Anterior cingulate cortex (tissue), 58 donors: ENCODE data around the gene DNMT3B.
A peak's percentile ranks its signal among the peaks of the same experiment; 100 is the strongest.
"Not testable (repeated sequence)": the region's sequence is repeated elsewhere in the genome, so short reads cannot be mapped to it uniquely, and the experiment has no call there.

Source experiments
- DNase-seq, 58 donors: peaks; one replicate each; lab custom pipeline; 2025; lab: John Stamatoyannopoulos, UW

Gene DNMT3B

GRCh38 chr20:32761831-32762753, at the start of gene DNMT3B:
TSS of gene DNMT3B (plus strand) at chr20:32762385. CDS start at chr20:32780324, 17,939 bp downstream.
- peak in 52 of 58 donors; percentile 16 to 78 (median 66) for DNase-seq

DNA sequence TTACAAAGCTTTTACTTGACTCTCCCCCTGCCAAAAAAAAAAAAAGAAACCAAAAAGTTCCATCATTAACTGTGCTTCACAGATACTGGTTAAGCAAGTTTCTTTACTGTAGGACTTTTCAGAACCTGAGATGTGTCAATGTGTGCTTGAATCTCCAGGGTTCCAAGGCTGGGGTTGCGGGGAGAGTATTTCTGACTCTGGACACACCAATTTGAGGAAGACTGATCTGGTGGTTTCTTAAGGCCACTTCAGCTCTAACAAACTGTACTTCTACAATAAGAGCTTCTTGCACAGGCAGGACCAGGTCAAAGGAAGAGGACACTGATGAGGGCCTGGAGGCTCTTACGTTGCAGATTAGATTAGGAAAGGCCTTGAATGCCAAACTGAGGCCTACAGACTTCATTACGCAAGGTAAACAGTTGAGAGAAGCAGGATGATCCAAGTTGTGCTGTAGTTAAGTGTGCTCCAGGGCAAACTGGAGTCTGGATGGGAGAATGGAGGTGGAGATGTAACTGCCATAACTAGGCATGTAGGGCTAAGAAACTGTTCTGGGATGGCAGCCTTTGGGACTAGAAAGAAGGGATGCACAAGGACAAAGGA, 43.3 kb upstream of the DNMT3B start:
- no peak for DNase-seq

DNA sequence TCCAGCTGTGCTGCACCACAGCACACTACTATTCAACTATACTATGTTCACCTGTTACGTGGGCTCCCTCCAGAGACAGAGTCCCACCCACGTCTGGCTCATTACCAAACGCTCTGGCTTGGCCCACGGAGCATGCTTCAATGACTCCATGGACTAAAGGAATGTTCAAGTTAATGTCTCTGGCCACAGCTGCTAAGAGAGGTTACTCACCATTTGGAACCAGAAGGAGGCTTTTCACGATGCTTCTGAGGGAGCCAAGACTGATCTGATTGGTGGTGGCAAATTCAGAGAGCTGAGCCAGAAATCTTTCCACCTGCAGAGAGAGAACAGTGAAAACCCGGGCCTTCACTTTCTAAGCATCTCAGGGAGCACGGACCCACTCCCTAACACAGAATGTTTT, 34.5 kb upstream of the DNMT3B start:
- DNase-seq = peak in 7 of 58 donors; percentile 2 to 30 (median 11)

DNA sequence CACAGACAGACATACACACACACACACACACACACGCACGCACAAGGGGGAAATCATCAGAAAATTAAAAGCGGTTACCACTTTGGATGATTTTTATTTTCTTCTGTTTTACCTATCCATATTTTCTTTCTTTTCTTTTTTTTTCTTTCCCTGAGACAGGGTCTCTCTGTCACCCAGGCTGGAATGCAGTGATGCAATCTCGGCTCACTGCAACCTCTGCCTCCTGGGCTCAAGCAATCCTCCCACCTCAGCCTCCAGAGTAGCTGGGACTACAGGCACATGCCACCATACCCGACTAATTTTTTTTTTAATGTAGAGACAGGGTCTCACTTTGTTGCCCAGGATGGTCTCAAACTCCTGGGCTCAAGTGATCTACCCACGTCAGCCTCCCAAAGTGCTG, 33.8 kb upstream of the DNMT3B start:
- not testable (repeated sequence) for DNase-seq

DNA sequence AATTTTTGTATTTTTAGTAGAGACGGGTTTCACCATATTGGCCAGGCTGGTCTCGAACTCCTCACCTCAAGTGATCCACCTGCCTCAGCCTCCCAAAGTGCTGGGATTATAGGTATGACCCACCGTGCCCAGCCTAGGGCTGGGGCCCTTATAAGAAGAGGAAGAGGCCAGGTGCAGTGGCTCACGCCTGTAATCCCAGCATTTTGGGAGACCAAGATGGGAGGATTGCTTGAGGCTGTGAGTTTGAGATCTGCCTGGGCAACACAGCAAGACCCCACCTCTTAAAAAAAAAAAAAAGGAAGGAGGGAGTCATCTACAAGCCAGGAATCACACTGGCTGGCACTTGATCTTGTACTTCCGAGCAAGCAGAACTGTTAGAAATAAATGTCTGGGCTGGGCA, 32.9 kb upstream of the DNMT3B start:
- DNase-seq = not testable (repeated sequence)

- no peak for DNase-seq
Observed at GRCh38 chr20:32731882-32732266, 30.3 kb upstream of the DNMT3B start.

DNA sequence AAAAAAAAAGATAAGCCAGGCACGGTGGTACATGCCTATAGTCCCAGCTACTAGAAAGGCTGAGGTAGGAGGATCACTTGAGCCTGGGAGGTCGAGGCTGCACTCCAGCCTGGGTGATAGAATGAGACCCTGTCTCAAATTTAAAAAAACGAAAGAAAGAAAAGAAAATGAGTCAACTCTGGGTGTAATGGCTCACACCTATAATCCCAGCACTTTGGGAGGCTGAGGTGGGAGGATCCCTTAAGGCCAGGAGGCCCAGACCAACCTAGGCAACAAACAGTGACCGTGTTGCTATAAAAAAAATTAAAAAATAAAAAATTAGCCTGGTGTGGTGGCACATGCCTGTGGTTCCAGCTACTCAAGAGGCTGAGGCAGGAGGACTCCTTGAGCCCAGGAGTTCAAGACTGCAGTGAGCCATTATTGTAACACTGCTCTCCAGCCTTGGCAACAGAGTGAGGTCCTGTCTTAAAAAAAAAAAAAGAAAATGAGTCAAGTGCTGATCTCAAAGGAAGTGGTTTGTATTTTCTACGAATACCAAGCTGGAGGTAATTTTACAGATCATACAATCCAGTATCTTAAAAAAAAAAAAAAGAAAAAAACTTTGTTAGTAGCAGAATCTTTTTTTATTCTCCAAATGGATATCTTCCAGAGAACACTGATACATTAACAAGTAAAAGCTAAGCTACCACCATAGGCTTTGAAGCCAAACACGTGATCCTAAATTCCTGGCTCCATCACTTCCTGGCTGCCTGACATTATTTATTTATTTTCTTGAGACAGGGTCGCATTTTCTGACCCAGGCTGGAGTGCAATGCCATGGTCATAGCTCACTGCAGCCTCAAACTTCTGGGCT, 24.6 kb upstream of the DNMT3B start:
- DNase-seq = no peak

DNA sequence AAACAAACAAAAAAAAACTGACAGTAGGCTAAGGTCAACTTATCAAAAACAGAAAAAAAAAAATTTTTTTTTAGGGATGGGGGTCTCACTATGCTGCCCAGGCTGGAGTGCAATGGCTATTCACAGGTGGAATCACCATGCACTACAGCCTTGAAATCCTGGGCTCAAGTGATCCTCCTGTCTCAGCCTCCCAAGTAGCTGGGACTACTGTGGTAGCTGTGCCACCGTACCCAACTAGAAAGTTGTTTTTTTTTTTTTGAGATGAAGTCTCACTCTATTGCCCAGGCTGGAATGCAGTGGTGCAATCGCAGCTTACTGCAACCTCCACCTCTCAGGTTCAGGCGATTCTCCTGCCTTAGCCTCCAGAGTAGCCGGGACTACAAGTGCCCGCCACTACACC, 21.0 kb upstream of the DNMT3B start:
- DNase-seq = no peak

GRCh38 chr20:32742322-32743236, 19.6 kb upstream of the DNMT3B start:
- DNase-seq = peak in 11 of 58 donors; percentile 3 to 47 (median 11)

- DNase-seq = peak in 47 of 58 donors; percentile 3 to 60 (median 21)
Observed at GRCh38 chr20:32743237-32744112, 18.7 kb upstream of the DNMT3B start, which contains the start of gene COMMD7. TSS of gene COMMD7 (minus strand) at chr20:32743467. CDS start at chr20:32743391, 76 bp downstream.

DNA sequence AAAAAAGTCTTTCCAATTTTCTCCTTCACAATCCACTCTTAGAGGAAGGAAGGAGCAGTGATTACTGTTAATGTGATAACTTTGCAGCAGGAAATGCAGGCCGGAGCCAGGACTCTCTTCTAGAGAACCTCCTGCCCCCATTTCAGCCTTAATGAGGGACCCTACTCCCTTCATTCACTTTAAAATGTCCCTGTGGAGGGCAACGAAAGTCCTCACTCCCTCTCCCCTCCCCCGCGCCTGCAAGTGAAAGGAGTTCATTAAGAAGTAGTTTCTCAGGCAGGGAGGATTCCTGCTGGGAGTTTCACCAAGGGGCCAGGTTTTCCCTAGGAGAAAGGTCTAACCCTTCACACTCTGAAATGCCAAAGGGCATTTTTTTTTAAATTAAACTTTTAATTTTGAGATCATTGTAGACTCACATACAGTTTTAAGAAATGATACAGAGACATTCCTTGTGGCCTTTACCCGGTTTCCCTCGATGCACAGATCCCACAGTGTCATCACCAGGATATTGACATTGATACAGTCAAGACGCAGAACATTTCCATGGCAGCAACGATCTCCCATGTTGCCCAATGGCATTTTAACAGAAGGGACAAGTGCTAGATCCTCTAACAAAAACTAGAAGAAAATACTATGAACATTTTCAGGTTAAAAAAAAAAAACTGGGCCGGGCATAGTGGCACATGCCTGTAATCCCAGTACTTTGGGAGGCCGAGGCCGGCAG, 12.1 kb upstream of the DNMT3B start:
- DNase-seq = no peak

GRCh38 chr20:32751293-32751692, 10.9 kb upstream of the DNMT3B start:
- no peak for DNase-seq

DNA sequence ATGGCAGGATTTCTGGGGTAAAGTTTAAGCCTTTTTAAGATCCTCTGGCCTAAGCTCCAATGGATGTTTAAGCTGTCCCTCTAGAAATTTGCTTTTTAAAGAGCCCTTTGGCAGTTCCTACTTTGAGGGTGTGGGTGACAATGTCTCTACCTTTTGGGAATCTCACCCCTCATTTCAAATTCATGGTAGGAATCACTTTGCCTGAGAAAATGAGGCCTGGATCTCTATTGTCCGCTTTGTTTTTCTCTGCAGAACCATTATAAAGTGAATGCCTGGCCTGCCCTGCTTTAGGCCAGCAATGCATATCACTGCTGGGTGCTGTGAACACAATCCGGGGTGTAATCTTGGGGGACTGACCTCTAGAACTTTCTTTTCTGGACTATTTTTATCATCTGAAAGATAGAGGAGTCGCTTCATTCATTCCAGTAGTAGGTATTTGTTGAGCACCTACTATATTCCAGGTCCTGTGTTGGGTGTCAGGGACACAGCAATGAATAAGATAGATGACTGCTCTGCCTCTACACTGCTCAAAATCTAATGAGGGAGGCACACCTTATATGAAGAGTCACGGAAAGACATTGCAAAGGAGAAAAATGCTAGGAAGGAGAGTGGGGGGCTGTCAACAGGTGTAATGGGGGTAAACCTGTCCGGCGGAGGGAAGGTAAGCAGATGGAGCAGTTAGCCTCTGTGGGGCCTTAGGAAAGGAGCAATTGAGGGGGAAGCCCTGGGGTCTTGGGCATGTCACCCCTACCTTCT, 10.3 kb upstream of the DNMT3B start:
- DNase-seq = no peak

DNA sequence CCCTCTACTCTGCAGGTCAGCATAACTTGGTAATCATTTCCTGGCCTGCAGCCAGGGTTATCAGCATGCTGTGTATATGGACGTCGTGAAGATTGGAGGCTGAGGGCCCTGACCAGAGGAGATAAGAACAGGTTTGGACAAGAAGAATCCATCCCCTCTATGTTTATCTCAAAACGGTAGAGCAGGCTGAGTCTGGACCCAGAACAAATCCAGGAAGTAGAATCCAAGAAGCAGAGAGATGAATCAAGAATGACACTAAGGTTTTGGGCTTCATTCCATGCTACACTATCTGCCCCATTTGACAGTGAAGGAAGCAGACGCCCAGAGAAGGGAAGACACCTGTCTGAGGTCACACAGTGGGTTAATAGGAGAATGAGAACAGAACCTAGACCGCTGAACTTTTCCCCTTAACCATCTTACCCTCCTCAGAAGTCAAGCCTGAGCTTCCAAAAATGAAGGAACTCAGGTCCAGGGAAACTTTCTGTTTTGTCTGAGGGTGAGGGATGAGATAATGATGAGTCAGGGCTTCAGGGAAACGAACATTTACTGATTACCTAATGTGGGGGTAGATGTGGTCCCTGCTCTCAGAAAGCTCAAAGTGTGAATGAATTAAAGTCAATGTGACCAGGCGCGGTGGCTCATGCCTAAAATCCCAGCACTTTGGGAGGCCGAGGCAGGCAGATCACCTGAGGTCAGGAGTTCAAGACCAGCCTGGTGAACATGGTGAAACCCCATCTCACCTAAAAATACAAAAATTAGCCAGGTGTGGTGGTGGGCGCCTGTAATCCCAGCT, 9.5 kb upstream of the DNMT3B start:
- no peak for DNase-seq

DNA sequence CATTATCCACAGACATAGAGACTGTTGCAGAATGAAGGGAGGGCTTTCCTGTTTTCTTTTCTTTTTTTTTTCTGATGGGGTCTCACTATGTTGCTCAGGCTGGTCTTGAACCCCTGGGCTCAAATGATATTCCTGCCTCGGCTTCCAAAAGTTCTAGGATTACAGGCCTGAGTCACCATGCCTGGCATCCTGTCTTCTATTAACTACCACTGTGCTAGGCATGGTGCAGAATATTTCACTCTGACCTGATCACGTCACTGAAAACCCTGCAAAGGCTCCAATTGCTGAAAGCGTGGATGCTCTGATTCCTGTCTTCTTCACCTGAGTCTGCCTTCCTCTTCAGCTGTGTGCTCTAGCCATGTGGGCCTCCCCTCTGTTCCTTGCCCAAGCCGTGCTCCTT, 8.5 kb upstream of the DNMT3B start:
- no peak for DNase-seq

DNA sequence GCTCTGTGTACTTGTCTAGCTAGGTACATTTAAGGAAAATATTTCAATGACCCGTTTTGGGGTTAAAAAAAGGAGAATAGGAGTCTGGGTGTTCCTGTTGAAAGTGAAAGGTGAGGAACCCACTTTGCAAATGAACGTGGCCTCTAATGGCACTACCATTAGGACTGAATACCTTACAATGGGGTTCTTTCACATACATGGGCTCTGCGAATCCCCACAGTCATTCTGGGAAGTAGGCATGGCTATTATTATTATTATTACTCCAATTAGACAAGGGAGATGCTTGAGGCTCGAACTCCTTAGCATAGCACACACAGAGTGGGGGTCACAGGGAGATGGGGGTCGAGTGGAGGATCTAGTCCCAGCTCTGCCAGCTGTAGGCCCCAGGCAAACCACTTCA, 6.0 kb upstream of the DNMT3B start:
- DNase-seq = no peak
